ENCODE results near the gene IFI30. TPM values are rescaled to one million over a fixed set of nuclear protein-coding genes. Genes with fewer than 3 reads are reported as not detected.

Gene IFI30
- total RNA-seq, 1 donor from 2014 or later: 35.1 TPM

GRCh38 chr19:18176367-18177310 lies 3.0 kb downstream of the IFI30 start:
- no peaks in the 10 kb centered on the region for H3K27me3 ChIP-seq
- no peaks in the 10 kb centered on the region for H3K36me3 ChIP-seq
- DNase-seq (ENCODE audit: low spot score in 2 of 2): no peak
- H3K4me1 ChIP-seq: peaks cover 0 to 7% of the 10 kb centered on the region in 2 donors
- no peak overlapping the region for H3K4me3 ChIP-seq
- H3K27ac ChIP-seq: no peak overlapping the region
- intact Hi-C loops (cut with DNase I): no loop called here
- H3K9me3 ChIP-seq: no peaks in the 10 kb centered on the region
- no peak for TF ChIP-seq CTCF (IDR thresholded peaks at IDR 0.05)

- Histone ChIP-seq H3K9me3 (no peaks in the 10 kb centered on the region), H3K27ac (no peak overlapping the region), H3K36me3 (no peaks in the 10 kb centered on the region), H3K4me1 (no peaks in the 10 kb centered on the region), H3K4me3 (no peak overlapping the region), H3K27me3 (no peaks in the 10 kb centered on the region)
- no peak for DNase-seq (ENCODE audit: low spot score in 2 of 2)
- no peak for TF ChIP-seq CTCF (IDR thresholded peaks at IDR 0.05)
- intact Hi-C loops (cut with DNase I): no loop called here
Observed at GRCh38 chr19:18179957-18180356, 6.3 kb downstream of the IFI30 start.

- TF ChIP-seq CTCF (IDR thresholded peaks at IDR 0.05): no peak
- intact Hi-C loops (cut with DNase I): no loop called here
- Histone ChIP-seq H3K27ac (no peak overlapping the region), H3K4me3 (no peak overlapping the region), H3K9me3 (no peaks in the 10 kb centered on the region), H3K4me1 (no peaks in the 10 kb centered on the region), H3K27me3 (no peaks in the 10 kb centered on the region), H3K36me3 (no peaks in the 10 kb centered on the region)
- no peak for DNase-seq (ENCODE audit: low spot score in 2 of 2)
Observed at GRCh38 chr19:18183529-18183928, 9.9 kb downstream of the IFI30 start.

GRCh38 chr19:18185538-18185937 lies 11.9 kb downstream of the IFI30 start:
- DNase-seq (ENCODE audit: low spot score in 2 of 2): no peak
- H3K9me3 ChIP-seq: no peaks in the 10 kb centered on the region
- H3K27me3 ChIP-seq: no peaks in the 10 kb centered on the region
- no peak overlapping the region for H3K4me3 ChIP-seq
- no peak overlapping the region for H3K27ac ChIP-seq
- no peaks in the 10 kb centered on the region for H3K36me3 ChIP-seq
- H3K4me1 ChIP-seq: no peaks in the 10 kb centered on the region
- intact Hi-C loops (cut with DNase I): no loop called here
- TF ChIP-seq CTCF (IDR thresholded peaks at IDR 0.05): no peak

- Histone ChIP-seq H3K4me3 (no peak overlapping the region), H3K27me3 (no peaks in the 10 kb centered on the region), H3K36me3 (no peaks in the 10 kb centered on the region), H3K4me1 (peaks cover 10 to 11% of the 10 kb centered on the region in 2 donors), H3K9me3 (no peaks in the 10 kb centered on the region), H3K27ac (no peak overlapping the region)
- TF ChIP-seq CTCF (IDR thresholded peaks at IDR 0.05): no peak
- intact Hi-C loops (cut with DNase I): loop anchor here (5.0 kb wide), 1 partner anchor 137 kb away; no protein-coding TSS in a partner anchor
- DNase-seq (ENCODE audit: low spot score in 2 of 2): no peak
Observed at GRCh38 chr19:18190278-18190677, 16.7 kb downstream of the IFI30 start.

All from ascending aorta (tissue), 2 donors.